GM18526 (cell line): ENCODE data around the gene HCFC1.

Experiments used
- POLR2A ChIP-seq: IDR thresholded peaks from 3 replicates; pipeline ENCODE4 v1.6.1; 2011; ENCODE audit not compliant: insufficient read length; ENCODE audit errors: extremely low read depth

Gene HCFC1

GRCh38 chrX:153901753-153902140 lies 69.9 kb downstream of the HCFC1 start:
- no peak for TF ChIP-seq POLR2A

DNA sequence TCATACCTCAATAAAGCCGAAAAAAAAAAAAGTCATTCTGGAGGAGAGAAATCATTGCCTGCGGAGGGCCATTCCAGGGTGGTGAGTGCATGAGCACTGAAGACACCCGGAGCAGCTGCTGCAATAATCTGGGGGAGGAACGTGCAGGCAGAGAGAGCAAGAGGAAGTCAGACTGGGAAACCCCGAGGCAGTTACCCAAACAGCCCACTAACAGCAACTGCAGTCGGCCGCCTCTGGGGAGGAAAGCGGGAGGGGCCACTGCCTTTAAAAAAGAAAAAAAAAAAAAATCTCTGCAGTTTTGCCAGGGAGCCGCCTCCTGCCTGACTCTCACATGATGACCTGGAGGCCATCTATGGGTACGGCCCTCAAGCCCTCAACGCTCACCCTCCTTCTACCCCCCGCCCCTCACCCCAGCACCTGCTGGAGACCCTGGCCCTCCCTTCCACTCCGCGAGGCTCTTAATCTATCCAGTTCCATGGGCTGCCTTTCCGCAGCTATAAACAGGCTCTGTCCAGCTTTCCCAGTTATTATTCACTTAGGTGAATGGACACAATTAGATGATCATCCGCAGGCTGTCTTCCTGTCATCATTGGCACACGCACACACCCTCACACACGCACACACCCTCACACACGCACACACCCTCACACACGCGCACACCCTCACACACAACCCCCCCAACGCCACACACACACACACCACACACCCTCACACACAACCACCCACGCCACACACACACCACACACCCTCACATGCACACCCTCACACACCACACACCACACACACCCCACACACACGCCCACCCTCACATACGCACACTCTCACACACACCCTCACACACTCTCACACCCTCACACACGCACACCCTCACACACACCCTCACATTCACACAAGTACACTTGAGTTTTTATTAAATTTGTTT lies 70.5 kb downstream of the HCFC1 start:
- TF ChIP-seq POLR2A, result no peak

GRCh38 chrX:153897899-153898298 lies 73.7 kb downstream of the HCFC1 start:
- no peak for TF ChIP-seq POLR2A
